HepG2 (cell line): ENCODE results near the gene FMNL1.

ENCODE experiments used
- CTCF ChIP-seq: sonication (generic); formaldehyde crosslinking; IDR thresholded peaks from 2 replicates; pipeline ENCODE4 v1.5.0; 2020; ENCODE audit warnings: mild to moderate bottlenecking, missing genetic modification reagents, moderate library complexity
- EZH2 ChIP-seq: conservative IDR thresholded peaks from 2 replicates; pipeline ENCODE4 v1.6.1; 2012; ENCODE audit warnings: mild to moderate bottlenecking, low read depth, low read length, moderate library complexity
- FOXK2 ChIP-seq: fragments of 450-650 bp; IDR thresholded peaks from 2 replicates; pipeline ENCODE4 v1.6.1; 2016
- POLR2AphosphoS5 ChIP-seq: IDR thresholded peaks from 2 replicates; pipeline ENCODE4 v1.6.1; 2012; ENCODE audit warnings: low read depth, low read length
- SIN3A ChIP-seq: IDR thresholded peaks from 2 replicates; pipeline ENCODE4 v1.6.1; 2011; ENCODE audit warnings: low read depth, mild to moderate bottlenecking, control low read depth, low read length, borderline replicate concordance
- TF ChIP-seq, protein P1 (sequence below): sonication (generic); formaldehyde crosslinking; IDR thresholded peaks from 2 replicates; pipeline ENCODE4 v1.4.0; 2020; ENCODE audit warnings: mild to moderate bottlenecking, missing genetic modification reagents

DNA sequence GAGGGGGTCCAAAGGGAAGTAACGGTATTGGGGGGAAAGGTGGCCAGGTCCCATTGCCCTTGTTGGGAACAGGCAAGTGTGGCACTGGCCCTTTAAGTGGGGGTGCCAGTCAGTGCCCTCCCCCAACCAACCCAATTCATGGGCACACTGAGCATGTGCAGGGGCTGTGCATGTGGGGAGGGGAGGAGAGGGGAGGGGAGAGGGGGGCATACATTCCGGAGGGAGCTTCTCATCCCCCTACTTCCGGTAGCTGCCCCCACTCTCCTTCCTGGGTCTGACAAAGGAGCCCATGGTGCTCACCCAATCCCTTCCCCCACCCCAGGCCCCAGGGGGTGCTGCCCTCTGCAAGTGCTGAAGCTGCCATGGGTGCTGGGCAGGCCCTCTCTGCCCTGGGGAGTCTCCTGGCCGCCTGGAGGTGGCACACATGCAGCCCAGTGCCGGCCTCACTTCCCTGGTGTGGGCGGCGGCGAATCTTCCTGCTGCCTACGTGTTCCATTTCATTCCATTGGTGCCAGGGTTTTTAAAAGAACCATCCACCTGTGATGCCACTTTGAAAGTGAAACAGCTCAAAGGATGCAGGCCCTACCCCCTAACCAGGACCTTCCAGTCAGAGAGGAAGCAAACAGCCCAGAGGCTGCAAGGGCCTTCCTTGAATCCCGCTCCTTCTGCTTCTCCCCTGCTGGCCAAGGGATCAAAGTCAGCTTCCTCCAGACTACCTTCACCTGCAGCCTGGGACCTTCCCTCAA lies 49.0 kb upstream of the FMNL1 start:
- TF ChIP-seq SIN3A: no peak
- peak; percentile 73 for TF ChIP-seq POLR2AphosphoS5
- TF ChIP-seq, protein P1, sequence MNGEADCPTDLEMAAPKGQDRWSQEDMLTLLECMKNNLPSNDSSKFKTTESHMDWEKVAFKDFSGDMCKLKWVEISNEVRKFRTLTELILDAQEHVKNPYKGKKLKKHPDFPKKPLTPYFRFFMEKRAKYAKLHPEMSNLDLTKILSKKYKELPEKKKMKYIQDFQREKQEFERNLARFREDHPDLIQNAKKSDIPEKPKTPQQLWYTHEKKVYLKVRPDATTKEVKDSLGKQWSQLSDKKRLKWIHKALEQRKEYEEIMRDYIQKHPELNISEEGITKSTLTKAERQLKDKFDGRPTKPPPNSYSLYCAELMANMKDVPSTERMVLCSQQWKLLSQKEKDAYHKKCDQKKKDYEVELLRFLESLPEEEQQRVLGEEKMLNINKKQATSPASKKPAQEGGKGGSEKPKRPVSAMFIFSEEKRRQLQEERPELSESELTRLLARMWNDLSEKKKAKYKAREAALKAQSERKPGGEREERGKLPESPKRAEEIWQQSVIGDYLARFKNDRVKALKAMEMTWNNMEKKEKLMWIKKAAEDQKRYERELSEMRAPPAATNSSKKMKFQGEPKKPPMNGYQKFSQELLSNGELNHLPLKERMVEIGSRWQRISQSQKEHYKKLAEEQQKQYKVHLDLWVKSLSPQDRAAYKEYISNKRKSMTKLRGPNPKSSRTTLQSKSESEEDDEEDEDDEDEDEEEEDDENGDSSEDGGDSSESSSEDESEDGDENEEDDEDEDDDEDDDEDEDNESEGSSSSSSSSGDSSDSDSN (CRISPR knock-in tag): peak; percentile 86
- TF ChIP-seq FOXK2: no peak
- peak; percentile 51 for TF ChIP-seq CTCF (CRISPR knock-in tag)
- no peak for TF ChIP-seq EZH2
